Neural cell (in vitro differentiated cells): Measurements from ENCODE around the gene SUPT4H1. TPM values are rescaled to one million over a fixed set of nuclear protein-coding genes. Genes with fewer than 3 reads are reported as not detected.

Source experiments
- H2AFZ ChIP-seq: fragments of 200-600, 300-800 bp; sonication (generic), shearing (Covaris generic); 2 replicates; pipeline ENCODE4 v1.6.0; 2014; ENCODE audit warnings: low read depth, mild to moderate bottlenecking, antibody characterized with exemption, low read length, moderate library complexity
- H3F3A ChIP-seq: fragments of 200-600 bp; shearing (Covaris generic); 2 replicates; pipeline ENCODE4 v1.6.1; 2016; ENCODE audit warnings: mild to moderate bottlenecking, moderate library complexity, mixed read lengths, antibody characterized with exemption, low read length; ENCODE audit not compliant: insufficient read depth, poor library complexity, severe bottlenecking
- H3K27ac ChIP-seq: fragments of 200-600, 300-800 bp; sonication (generic), shearing (Covaris generic); 2 replicates; pipeline ENCODE4 v1.5.1; 2014; ENCODE audit warnings: mild to moderate bottlenecking, low read length, moderate library complexity
- H3K27me3 ChIP-seq: fragments of 300-800, 200-600 bp; sonication (generic), shearing (Covaris generic); 2 replicates; pipeline ENCODE4 v1.6.0; 2014; ENCODE audit warnings: mild to moderate bottlenecking, low read depth, low read length, moderate library complexity; ENCODE audit not compliant: insufficient read depth
- H3K36me3 ChIP-seq: fragments of 300-800, 200-600 bp; sonication (generic), shearing (Covaris generic); 2 replicates; pipeline ENCODE4 v1.5.1; 2014; ENCODE audit warnings: mild to moderate bottlenecking, antibody characterized with exemption, low read length, moderate library complexity; ENCODE audit not compliant: insufficient read depth
- H3K4me2 ChIP-seq: fragments of 300-800, 200-600 bp; sonication (generic), shearing (Covaris generic); 2 replicates; pipeline ENCODE4 v1.6.0; 2014; ENCODE audit warnings: mild to moderate bottlenecking, low read length
- H3K4me3 ChIP-seq: fragments of 300-800, 200-600 bp; sonication (generic), shearing (Covaris generic); 2 replicates; pipeline ENCODE4 v1.5.1; 2014; ENCODE audit warnings: mild to moderate bottlenecking, low read length, moderate library complexity
- H3K79me2 ChIP-seq: fragments of 200-600 bp; shearing (Covaris generic); replicated peaks from 2 replicates; pipeline ENCODE4 v1.6.0; 2014; ENCODE audit warnings: mild to moderate bottlenecking, low read length, moderate library complexity; ENCODE audit not compliant: insufficient read depth
- H3K9ac ChIP-seq: fragments of 300-800, 200-600 bp; sonication (generic), shearing (Covaris generic); 2 replicates; pipeline ENCODE4 v1.6.1; 2016; ENCODE audit warnings: mild to moderate bottlenecking, low read length, mixed read lengths
- H3K9me2 ChIP-seq: fragments of 200-600 bp; shearing (Covaris generic); 2 replicates; pipeline ENCODE4 v1.6.1; 2016; ENCODE audit warnings: mild to moderate bottlenecking, low read length, mixed read lengths; ENCODE audit not compliant: insufficient read depth
- H3K9me3 ChIP-seq: fragments of 200-600, 300-800 bp; sonication (generic), shearing (Covaris generic); 2 replicates; pipeline ENCODE4 v1.6.1; 2016; ENCODE audit warnings: mild to moderate bottlenecking, mixed run types, low read length, moderate library complexity, mixed read lengths
- H4K20me1 ChIP-seq: fragments of 200-600 bp; shearing (Covaris generic); 2 replicates; pipeline ENCODE4 v1.6.1; 2016; ENCODE audit warnings: mild to moderate bottlenecking, mixed run types; ENCODE audit not compliant: insufficient read depth
- EP300 ChIP-seq: fragments of 450-650 bp; conservative IDR thresholded peaks from 2 replicates; pipeline ENCODE4 v1.6.1; 2014; ENCODE audit warnings: antibody characterized with exemption, mild to moderate bottlenecking, moderate library complexity; ENCODE audit not compliant: poor library complexity, severe bottlenecking
- EZH2 ChIP-seq: fragments of 200-600, 300-800 bp; shearing (Covaris generic), sonication (generic); IDR thresholded peaks from 2 replicates; pipeline ENCODE4 v1.6.1; 2014; ENCODE audit warnings: antibody characterized with exemption, low read length, borderline replicate concordance, mild to moderate bottlenecking; ENCODE audit not compliant: insufficient read depth, poor library complexity, severe bottlenecking
- MXI1 ChIP-seq: fragments of 450-650 bp; conservative IDR thresholded peaks from 2 replicates; pipeline ENCODE4 v1.6.1; 2014; ENCODE audit warnings: antibody characterized with exemption, mild to moderate bottlenecking; ENCODE audit not compliant: poor library complexity, severe bottlenecking
- POLR2AphosphoS5 ChIP-seq: IDR thresholded peaks from 2 replicates; pipeline ENCODE4 v1.6.1; 2012
- RAD21 ChIP-seq: fragments of 450-650 bp; conservative IDR thresholded peaks from 2 replicates; pipeline ENCODE4 v1.6.1; 2014; ENCODE audit warnings: antibody characterized with exemption, mild to moderate bottlenecking, moderate library complexity
- SMC3 ChIP-seq: fragments of 450-650 bp; conservative IDR thresholded peaks from 2 replicates; pipeline ENCODE4 v1.6.1; 2014; ENCODE audit warnings: antibody characterized with exemption, mild to moderate bottlenecking, moderate library complexity; ENCODE audit not compliant: poor library complexity
- TAF1 ChIP-seq: IDR thresholded peaks from 2 replicates; pipeline ENCODE4 v1.6.1; 2012; ENCODE audit warnings: low read depth
- polyA plus RNA-seq: library from polyadenylated mRNA; depleted of rRNA; stranded (reverse); fragments of >200 nt; gene quantifications from 2 replicates; pipeline ENCODE4 v1.2.3, GENCODE V29; 2014
- TF ChIP-seq, protein P1 (sequence below): IDR thresholded peaks from 2 replicates; pipeline ENCODE4 v1.6.1; 2012; ENCODE audit warnings: borderline replicate concordance
- TF ChIP-seq, protein P2 (sequence below): fragments of 450-650 bp; IDR thresholded peaks from 2 replicates; pipeline ENCODE4 v1.5.1; 2014; ENCODE audit warnings: antibody characterized with exemption, mild to moderate bottlenecking, moderate library complexity; ENCODE audit not compliant: poor library complexity, severe bottlenecking

SUPT4H1 gene
- polyA plus RNA-seq, 1 donor from 2014 or later = 109 TPM

DNA sequence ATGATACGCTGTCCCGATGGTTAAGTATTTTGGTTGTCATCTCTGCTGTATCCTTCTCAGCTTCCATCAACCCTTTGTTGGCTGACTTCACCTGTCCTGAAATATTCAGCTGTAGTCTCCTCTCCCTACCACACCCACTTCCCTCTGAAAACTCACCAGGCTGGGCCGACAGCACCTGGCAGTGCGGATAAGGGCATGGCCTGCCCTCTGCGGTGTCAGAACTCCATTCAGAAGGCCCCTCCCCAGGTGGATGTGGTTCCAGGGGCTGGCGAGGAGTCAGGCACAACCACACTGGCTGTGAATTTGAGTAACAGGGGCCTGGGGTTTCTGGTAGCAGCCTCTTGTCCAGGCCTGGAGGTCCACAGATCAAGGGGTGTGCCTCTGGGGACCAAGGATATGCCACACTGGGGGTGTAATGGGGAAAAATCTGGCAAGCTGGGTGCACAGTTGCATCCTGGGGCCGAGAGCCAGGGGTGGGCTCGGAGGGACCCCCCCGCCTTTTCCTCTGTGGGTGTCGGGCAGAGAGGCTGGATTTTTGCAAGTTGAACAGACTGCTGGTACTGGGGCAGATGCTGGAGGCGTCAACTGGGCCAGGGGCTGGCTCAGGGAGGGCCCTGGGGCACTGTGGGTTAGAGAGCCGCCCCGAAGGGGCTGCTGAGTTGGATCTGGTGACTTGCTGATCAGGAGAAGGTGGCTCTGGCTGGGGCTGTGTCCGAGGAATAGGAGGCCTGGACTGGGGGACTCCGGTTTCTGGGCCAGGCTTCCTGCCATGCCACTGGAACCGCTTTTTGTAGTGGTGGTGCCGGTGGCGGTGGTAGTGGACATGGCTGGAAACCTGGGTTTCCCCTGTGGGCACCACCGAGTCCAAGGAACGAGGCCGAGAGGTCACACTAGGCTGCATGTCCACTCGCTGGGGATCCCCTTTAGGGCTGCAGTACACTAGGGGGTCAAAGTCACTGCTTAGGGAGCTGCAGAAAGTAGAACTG, 5.6 kb upstream of the SUPT4H1 start:
- Histone ChIP-seq H3K4me3 (no peak overlapping the region), H4K20me1 (no peaks in the 10 kb centered on the region), H3K79me2 (no peaks in the 10 kb centered on the region), H3K9me3 (no peaks in the 10 kb centered on the region), H3F3A (peaks cover 2% of the 10 kb centered on the region), H3K9me2 (no peaks in the 10 kb centered on the region), H2AFZ (no peak overlapping the region), H3K36me3 (no peaks in the 10 kb centered on the region), H3K9ac (no peak overlapping the region), H3K27me3 (no peaks in the 10 kb centered on the region), H3K27ac (no peak overlapping the region), H3K4me2 (no peak overlapping the region)
- no peak for TF ChIP-seq TAF1
- no peak for TF ChIP-seq MXI1
- TF ChIP-seq SMC3 = no peak
- TF ChIP-seq RAD21 = no peak
- TF ChIP-seq POLR2AphosphoS5 = no peak
- TF ChIP-seq, protein P1, sequence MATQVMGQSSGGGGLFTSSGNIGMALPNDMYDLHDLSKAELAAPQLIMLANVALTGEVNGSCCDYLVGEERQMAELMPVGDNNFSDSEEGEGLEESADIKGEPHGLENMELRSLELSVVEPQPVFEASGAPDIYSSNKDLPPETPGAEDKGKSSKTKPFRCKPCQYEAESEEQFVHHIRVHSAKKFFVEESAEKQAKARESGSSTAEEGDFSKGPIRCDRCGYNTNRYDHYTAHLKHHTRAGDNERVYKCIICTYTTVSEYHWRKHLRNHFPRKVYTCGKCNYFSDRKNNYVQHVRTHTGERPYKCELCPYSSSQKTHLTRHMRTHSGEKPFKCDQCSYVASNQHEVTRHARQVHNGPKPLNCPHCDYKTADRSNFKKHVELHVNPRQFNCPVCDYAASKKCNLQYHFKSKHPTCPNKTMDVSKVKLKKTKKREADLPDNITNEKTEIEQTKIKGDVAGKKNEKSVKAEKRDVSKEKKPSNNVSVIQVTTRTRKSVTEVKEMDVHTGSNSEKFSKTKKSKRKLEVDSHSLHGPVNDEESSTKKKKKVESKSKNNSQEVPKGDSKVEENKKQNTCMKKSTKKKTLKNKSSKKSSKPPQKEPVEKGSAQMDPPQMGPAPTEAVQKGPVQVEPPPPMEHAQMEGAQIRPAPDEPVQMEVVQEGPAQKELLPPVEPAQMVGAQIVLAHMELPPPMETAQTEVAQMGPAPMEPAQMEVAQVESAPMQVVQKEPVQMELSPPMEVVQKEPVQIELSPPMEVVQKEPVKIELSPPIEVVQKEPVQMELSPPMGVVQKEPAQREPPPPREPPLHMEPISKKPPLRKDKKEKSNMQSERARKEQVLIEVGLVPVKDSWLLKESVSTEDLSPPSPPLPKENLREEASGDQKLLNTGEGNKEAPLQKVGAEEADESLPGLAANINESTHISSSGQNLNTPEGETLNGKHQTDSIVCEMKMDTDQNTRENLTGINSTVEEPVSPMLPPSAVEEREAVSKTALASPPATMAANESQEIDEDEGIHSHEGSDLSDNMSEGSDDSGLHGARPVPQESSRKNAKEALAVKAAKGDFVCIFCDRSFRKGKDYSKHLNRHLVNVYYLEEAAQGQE = no peak
- TF ChIP-seq, protein P2, sequence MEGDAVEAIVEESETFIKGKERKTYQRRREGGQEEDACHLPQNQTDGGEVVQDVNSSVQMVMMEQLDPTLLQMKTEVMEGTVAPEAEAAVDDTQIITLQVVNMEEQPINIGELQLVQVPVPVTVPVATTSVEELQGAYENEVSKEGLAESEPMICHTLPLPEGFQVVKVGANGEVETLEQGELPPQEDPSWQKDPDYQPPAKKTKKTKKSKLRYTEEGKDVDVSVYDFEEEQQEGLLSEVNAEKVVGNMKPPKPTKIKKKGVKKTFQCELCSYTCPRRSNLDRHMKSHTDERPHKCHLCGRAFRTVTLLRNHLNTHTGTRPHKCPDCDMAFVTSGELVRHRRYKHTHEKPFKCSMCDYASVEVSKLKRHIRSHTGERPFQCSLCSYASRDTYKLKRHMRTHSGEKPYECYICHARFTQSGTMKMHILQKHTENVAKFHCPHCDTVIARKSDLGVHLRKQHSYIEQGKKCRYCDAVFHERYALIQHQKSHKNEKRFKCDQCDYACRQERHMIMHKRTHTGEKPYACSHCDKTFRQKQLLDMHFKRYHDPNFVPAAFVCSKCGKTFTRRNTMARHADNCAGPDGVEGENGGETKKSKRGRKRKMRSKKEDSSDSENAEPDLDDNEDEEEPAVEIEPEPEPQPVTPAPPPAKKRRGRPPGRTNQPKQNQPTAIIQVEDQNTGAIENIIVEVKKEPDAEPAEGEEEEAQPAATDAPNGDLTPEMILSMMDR = no peak
- no peak for TF ChIP-seq EZH2
- TF ChIP-seq EP300 = no peak

DNA sequence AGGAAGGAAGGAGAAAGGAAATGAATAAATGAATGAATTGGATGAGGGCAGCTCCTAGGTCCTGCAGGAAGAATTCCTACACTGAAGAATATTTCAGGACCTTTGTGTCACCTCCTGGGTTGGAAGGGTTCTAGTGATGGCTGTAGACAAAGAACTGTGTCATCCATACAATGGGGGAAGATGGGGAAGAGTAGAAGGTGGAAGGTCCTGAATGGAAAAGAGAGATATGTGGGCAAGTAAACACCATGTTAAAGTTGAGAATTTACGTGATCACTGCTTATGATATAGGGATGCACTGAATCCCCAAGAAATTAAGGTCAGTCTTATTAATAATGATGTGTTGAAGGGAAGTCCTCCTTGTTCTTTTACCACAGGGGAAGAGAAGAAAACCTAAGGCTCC, 4.2 kb upstream of the SUPT4H1 start:
- Histone ChIP-seq H3K9ac (no peak overlapping the region), H4K20me1 (no peaks in the 10 kb centered on the region), H2AFZ (no peak overlapping the region), H3K9me2 (no peaks in the 10 kb centered on the region), H3K9me3 (no peaks in the 10 kb centered on the region), H3K27me3 (no peaks in the 10 kb centered on the region), H3K79me2 (peaks cover 5% of the 10 kb centered on the region), H3K4me3 (no peak overlapping the region), H3K27ac (no peak overlapping the region), H3F3A (peaks cover 2% of the 10 kb centered on the region), H3K4me2 (no peak overlapping the region), H3K36me3 (no peaks in the 10 kb centered on the region)
- TF ChIP-seq, protein P1 = no peak
- TF ChIP-seq RAD21 = no peak
- no peak for TF ChIP-seq EZH2
- TF ChIP-seq MXI1 = no peak
- no peak for TF ChIP-seq TAF1
- no peak for TF ChIP-seq EP300
- TF ChIP-seq SMC3 = no peak
- no peak for TF ChIP-seq POLR2AphosphoS5
